OCI-LY1 (cell line): Measurements from ENCODE around the gene OSGIN1.
A peak's percentile ranks its signal among the peaks of the same experiment; 100 is the strongest.

Experiments
- H2AFZ ChIP-seq: fragments of 200-600 bp; sonication (generic), shearing (Covaris generic); 2 replicates; pipeline ENCODE4 v1.6.0; 2014; ENCODE audit warnings: antibody characterized with exemption, mild to moderate bottlenecking, low read length
- H3F3A ChIP-seq: fragments of 200-600 bp; sonication (generic), shearing (Covaris generic); 2 replicates; pipeline ENCODE4 v1.6.0; 2014; ENCODE audit warnings: mild to moderate bottlenecking, antibody characterized with exemption, low read length, moderate library complexity; ENCODE audit not compliant: insufficient read depth
- H3K27ac ChIP-seq: fragments of 200-600 bp; sonication (generic); 2 replicates; pipeline ENCODE4 v1.5.1; 2014; ENCODE audit warnings: low read length, mixed run types, mild to moderate bottlenecking, low read depth; ENCODE audit not compliant: poor library complexity, severe bottlenecking
- H3K27me3 ChIP-seq: fragments of 200-600 bp; sonication (generic); 2 replicates; pipeline ENCODE4 v1.6.0; 2014; ENCODE audit warnings: antibody characterized with exemption, mild to moderate bottlenecking, low read length, moderate library complexity; ENCODE audit not compliant: insufficient read depth
- H3K36me3 ChIP-seq: fragments of 200-600 bp; sonication (generic); 2 replicates; pipeline ENCODE4 v1.6.1; 2014; ENCODE audit warnings: mild to moderate bottlenecking, antibody characterized with exemption, low read length, moderate library complexity, mixed read lengths; ENCODE audit not compliant: insufficient read depth
- H3K4me1 ChIP-seq: fragments of 200-600 bp; sonication (generic); 2 replicates; pipeline ENCODE4 v1.5.1; 2014; ENCODE audit warnings: mild to moderate bottlenecking, low read length, moderate library complexity; ENCODE audit not compliant: insufficient read depth, severe bottlenecking
- H3K4me2 ChIP-seq: fragments of 200-600 bp; sonication (generic), shearing (Covaris generic); 2 replicates; pipeline ENCODE4 v1.6.1; 2014; ENCODE audit warnings: low read length
- H3K4me3 ChIP-seq: fragments of 200-600 bp; sonication (generic); 2 replicates; pipeline ENCODE4 v1.5.1; 2014; ENCODE audit warnings: low read length, low read depth, mild to moderate bottlenecking, mixed read lengths; ENCODE audit not compliant: poor library complexity, severe bottlenecking
- H3K79me2 ChIP-seq: fragments of 200-600 bp; shearing (Covaris generic); 2 replicates; pipeline ENCODE4 v1.6.1; 2016; ENCODE audit warnings: mixed run types, low read length, mixed read lengths; ENCODE audit not compliant: insufficient read depth
- H3K9ac ChIP-seq: fragments of 200-600 bp; sonication (generic), shearing (Covaris generic); 2 replicates; pipeline ENCODE4 v1.6.1; 2014; ENCODE audit warnings: mild to moderate bottlenecking, low read length, mixed read lengths
- H3K9me2 ChIP-seq: fragments of 200-600 bp; sonication (generic), shearing (Covaris generic); 2 replicates; pipeline ENCODE4 v1.6.1; 2014; ENCODE audit warnings: low read depth, mild to moderate bottlenecking, low read length, mixed read lengths
- H3K9me3 ChIP-seq: fragments of 200-600 bp; shearing (Covaris generic); 2 replicates; pipeline ENCODE4 v1.6.1; 2014; ENCODE audit warnings: low read length, mixed read lengths
- H4K20me1 ChIP-seq: fragments of 200-600 bp; sonication (generic), shearing (Covaris generic); 2 replicates; pipeline ENCODE4 v1.6.0; 2016; ENCODE audit warnings: mild to moderate bottlenecking, low read length; ENCODE audit not compliant: insufficient read depth
- EZH2 ChIP-seq: fragments of 200-600 bp; sonication (generic), shearing (Covaris generic); IDR thresholded peaks from 2 replicates; pipeline ENCODE4 v1.8.0; 2017; ENCODE audit warnings: borderline replicate concordance, mixed run types, mild to moderate bottlenecking, antibody characterized with exemption, low read length, moderate library complexity, mixed read lengths
- TF ChIP-seq, protein P1 (sequence below): fragments of 200-600 bp; sonication (generic), shearing (Covaris generic); IDR thresholded peaks from 2 replicates; pipeline ENCODE4 v1.5.1; 2017; ENCODE audit warnings: mild to moderate bottlenecking, antibody characterized with exemption, low read length, moderate library complexity, mixed read lengths

OSGIN1 gene

DNA sequence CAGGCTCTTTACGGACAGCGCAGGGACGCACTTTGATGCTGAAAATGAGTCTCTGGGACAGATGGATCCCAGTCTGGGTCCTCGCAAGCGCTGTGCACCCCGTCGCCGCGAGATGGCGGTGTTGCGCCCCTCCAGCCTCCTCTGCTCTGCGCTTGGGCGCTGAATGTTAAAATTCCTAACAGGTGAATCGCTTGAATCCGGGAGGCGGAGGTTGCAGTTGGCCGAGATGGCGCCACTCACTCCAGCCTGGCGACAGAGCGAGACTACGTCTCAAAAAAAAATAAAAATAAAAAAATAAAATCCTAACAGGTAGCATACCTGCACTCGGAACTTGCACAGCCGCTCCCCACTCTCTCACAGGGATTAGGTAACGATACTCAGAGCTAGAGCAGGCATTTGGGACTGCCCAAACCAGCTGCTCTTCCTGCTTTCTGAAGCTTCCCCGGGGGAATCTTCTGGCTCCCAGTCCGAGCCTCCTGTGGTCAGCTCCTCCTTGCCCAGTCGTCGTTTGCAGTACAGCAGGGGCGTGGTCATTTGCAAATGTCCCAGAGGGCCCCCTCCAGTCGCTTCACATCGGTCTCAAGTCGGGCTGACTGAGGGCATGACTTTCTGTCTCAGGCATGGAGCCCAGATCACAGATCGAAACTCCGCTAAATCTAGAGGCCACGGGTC is 26.2 kb upstream of the OSGIN1 start:
- Histone ChIP-seq H3K27me3 (0 out of 2 replicates have a peak, but pooled peaks cover 3% of the 10 kb centered on the region), H3K27ac (no peak overlapping the region), H3F3A (no peaks in the 10 kb centered on the region), H3K36me3 (no peaks in the 10 kb centered on the region), H3K9me3 (no peaks in the 10 kb centered on the region), H3K79me2 (no peaks in the 10 kb centered on the region), H3K4me2 (no peak overlapping the region), H2AFZ (no peak overlapping the region), H3K9me2 (no peaks in the 10 kb centered on the region), H3K9ac (no peak overlapping the region), H3K4me3 (no peak overlapping the region), H3K4me1 (no peaks in the 10 kb centered on the region), H4K20me1 (no peaks in the 10 kb centered on the region)
- TF ChIP-seq EZH2: no peak
- TF ChIP-seq, protein P1, sequence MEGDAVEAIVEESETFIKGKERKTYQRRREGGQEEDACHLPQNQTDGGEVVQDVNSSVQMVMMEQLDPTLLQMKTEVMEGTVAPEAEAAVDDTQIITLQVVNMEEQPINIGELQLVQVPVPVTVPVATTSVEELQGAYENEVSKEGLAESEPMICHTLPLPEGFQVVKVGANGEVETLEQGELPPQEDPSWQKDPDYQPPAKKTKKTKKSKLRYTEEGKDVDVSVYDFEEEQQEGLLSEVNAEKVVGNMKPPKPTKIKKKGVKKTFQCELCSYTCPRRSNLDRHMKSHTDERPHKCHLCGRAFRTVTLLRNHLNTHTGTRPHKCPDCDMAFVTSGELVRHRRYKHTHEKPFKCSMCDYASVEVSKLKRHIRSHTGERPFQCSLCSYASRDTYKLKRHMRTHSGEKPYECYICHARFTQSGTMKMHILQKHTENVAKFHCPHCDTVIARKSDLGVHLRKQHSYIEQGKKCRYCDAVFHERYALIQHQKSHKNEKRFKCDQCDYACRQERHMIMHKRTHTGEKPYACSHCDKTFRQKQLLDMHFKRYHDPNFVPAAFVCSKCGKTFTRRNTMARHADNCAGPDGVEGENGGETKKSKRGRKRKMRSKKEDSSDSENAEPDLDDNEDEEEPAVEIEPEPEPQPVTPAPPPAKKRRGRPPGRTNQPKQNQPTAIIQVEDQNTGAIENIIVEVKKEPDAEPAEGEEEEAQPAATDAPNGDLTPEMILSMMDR: peak; percentile 82

DNA sequence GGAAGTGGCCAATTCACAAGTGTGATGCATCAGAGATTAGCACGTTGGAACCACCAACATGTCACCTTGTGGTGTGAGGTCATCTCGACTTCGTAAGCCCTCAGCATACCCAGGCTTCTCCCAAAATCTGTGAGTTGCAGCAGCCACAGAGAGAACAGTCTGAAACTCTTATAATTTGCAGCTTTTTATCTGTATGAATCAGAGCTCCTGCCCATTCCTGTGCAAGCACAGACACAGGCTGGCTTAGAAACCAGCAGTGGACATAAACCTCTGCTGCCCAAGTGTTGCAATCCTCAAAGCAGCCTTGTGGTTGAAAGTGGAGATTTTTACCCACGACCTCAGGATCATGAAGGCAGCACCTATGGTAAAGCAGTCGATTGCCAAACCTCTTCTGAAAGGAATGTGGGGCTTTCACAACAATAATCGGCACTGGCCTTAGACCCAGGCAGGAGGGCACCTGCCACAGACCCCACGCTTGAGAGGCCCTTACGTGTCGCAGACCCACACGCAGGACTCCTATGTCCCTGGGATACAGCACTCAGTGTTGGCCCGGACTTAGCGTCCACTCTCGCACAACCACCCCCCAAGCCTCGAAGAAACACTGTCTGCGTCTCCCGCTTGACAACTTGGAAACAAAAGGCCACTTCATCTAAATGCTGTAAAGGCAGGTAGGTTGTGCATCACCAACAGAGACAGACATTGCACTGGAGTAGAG is 24.5 kb upstream of the OSGIN1 start:
- 0 out of 2 replicates have a peak, but pooled peaks cover 3% of the 10 kb centered on the region for H3K27me3 ChIP-seq
- no peaks in the 10 kb centered on the region for H3K36me3 ChIP-seq
- H3K9me3 ChIP-seq: no peaks in the 10 kb centered on the region
- H3K4me1 ChIP-seq: no peaks in the 10 kb centered on the region
- no peak overlapping the region for H3K9ac ChIP-seq
- H3K79me2 ChIP-seq: no peaks in the 10 kb centered on the region
- H3K4me3 ChIP-seq: no peak overlapping the region
- H3K4me2 ChIP-seq: no peak overlapping the region
- H3K9me2 ChIP-seq: no peaks in the 10 kb centered on the region
- H3K27ac ChIP-seq: no peak overlapping the region
- no peaks in the 10 kb centered on the region for H4K20me1 ChIP-seq
- H2AFZ ChIP-seq: no peak overlapping the region
- TF ChIP-seq, protein P1: no peak
- TF ChIP-seq EZH2: no peak
- H3F3A ChIP-seq: no peaks in the 10 kb centered on the region

DNA sequence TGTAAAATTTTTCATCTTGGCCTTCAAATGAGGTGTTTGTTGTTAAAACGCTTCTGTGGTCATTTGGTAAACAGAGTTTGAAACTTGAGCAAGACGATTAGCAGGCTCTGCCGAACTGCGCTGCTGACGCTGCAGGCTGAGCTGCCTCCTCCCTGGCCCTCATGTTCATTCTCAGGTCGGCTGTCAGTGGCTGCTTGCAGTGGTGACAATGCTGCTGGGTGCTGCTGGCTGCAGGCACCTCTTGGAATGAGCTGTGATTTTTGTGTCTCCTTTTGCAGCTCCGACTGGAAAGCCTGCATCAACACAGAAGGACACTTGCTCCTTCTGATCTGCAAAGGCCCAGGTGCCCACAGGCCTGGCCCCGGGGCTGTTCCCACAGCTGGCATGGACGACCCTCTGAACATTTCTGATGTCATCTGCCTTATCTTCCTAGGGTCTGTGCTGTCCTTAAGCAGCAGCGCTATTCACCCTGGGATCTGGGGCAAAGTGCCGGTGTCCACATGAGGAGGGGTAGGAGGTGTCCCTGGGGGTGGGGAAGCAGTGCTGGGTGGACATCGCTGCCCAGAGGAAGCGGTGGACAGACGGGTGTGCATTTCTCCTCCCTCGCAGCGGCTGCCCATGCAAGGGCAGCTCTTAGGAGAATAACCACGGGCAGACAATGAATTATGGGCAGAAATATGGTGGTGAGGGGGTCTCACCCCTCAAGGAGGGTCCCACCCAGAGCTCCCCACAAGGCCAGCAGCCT is 23.1 kb upstream of the OSGIN1 start:
- H3K27ac ChIP-seq: no peak overlapping the region
- no peaks in the 10 kb centered on the region for H3K9me3 ChIP-seq
- no peaks in the 10 kb centered on the region for H3K79me2 ChIP-seq
- H3K9ac ChIP-seq: no peak overlapping the region
- TF ChIP-seq EZH2: no peak
- TF ChIP-seq, protein P1: no peak
- H3K4me2 ChIP-seq: no peak overlapping the region
- no peaks in the 10 kb centered on the region for H4K20me1 ChIP-seq
- H3K4me3 ChIP-seq: no peak overlapping the region
- no peaks in the 10 kb centered on the region for H3F3A ChIP-seq
- H3K36me3 ChIP-seq: no peaks in the 10 kb centered on the region
- H3K9me2 ChIP-seq: no peaks in the 10 kb centered on the region
- H3K27me3 ChIP-seq: 0 out of 2 replicates have a peak, but pooled peaks cover 3% of the 10 kb centered on the region
- no peaks in the 10 kb centered on the region for H3K4me1 ChIP-seq
- H2AFZ ChIP-seq: no peak overlapping the region
